Endodermal cell (in vitro differentiated cells): ENCODE data around the gene LRP5. TPM values are rescaled to one million over a fixed set of nuclear protein-coding genes. Genes with fewer than 3 reads are reported as not detected.

ENCODE experiments used
- DNase-seq: peaks from one replicate; pipeline ENCODE4 v3.0.0-alpha.2; 2017
- H3K27ac ChIP-seq: 2 replicates; pipeline ENCODE4 v1.5.1; 2013; ENCODE audit warnings: mild to moderate bottlenecking, low read depth, low read length, moderate library complexity
- H3K27me3 ChIP-seq: 2 replicates; pipeline ENCODE4 v1.6.1; 2013; ENCODE audit warnings: mild to moderate bottlenecking, low read length, moderate library complexity; ENCODE audit not compliant: insufficient read depth, control insufficient read depth, poor library complexity, severe bottlenecking
- H3K36me3 ChIP-seq: 2 replicates; pipeline ENCODE4 v1.7.0; 2013; ENCODE audit warnings: mild to moderate bottlenecking, low read length, moderate library complexity; ENCODE audit not compliant: control insufficient read depth, insufficient read depth
- H3K4me1 ChIP-seq: one replicate; pipeline ENCODE4 v1.7.0; 2013; ENCODE audit warnings: low read length; ENCODE audit not compliant: control insufficient read depth, insufficient read depth
- H3K4me3 ChIP-seq: 2 replicates; pipeline ENCODE4 v1.5.1; 2013; ENCODE audit warnings: mild to moderate bottlenecking, low read length, moderate library complexity
- H3K9ac ChIP-seq: 2 replicates; pipeline ENCODE4 v1.6.1; 2013; ENCODE audit warnings: mild to moderate bottlenecking, low read length, moderate library complexity; ENCODE audit not compliant: poor library complexity, severe bottlenecking; ENCODE audit errors: extremely low read depth
- H3K9me3 ChIP-seq: 2 replicates; pipeline ENCODE4 v1.6.1; 2013; ENCODE audit warnings: mild to moderate bottlenecking, low read length, moderate library complexity; ENCODE audit not compliant: control insufficient read depth
- H3K27ac Mint-ChIP-seq: 2 replicates; pipeline ENCODE4 v1.8.0; 2020; ENCODE audit warnings: mixed read lengths
- H3K27me3 Mint-ChIP-seq: 2 replicates; pipeline ENCODE4 v1.8.0; 2021; ENCODE audit warnings: mild to moderate bottlenecking, mixed read lengths; ENCODE audit not compliant: insufficient read depth
- H3K36me3 Mint-ChIP-seq: 2 replicates; pipeline ENCODE4 v1.8.0; 2020; ENCODE audit warnings: low read depth, mixed read lengths
- H3K4me1 Mint-ChIP-seq: 2 replicates; pipeline ENCODE4 v1.8.0; 2020; ENCODE audit warnings: mixed read lengths
- H3K4me3 Mint-ChIP-seq: 2 replicates; pipeline ENCODE4 v1.8.0; 2020; ENCODE audit warnings: mild to moderate bottlenecking, moderate library complexity, mixed read lengths
- H3K9me3 Mint-ChIP-seq: 2 replicates; pipeline ENCODE4 v1.8.0; 2020; ENCODE audit warnings: mild to moderate bottlenecking, mixed read lengths
- CTCF ChIP-seq: fragments of 200-600 bp; sonication (generic); conservative IDR thresholded peaks from 2 replicates; pipeline ENCODE4 v1.5.0; 2021; ENCODE audit warnings: antibody characterized with exemption, mild to moderate bottlenecking
- WGBS, 2 experiments: methylation state at CpG; one replicate each; pipeline versions ENCODE4 v1.1.5 to v1.1.7; 2013; ENCODE audit warnings: missing lambda C conversion rate in 2 of 2, mixed read lengths in 1 of 2; ENCODE audit not compliant: insufficient coverage in 1 of 2, insufficient read length in 1 of 2; 5-methylcytosine and 5-hydroxymethylcytosine counted together
- total RNA-seq, 2 donors: library from RNA; stranded (reverse); fragmentation: NEBNext Ultra II Directional in 1 of 2; extraction: Animal tissue kit (Norgen Biotek cat#: 25700) in 1 of 2; gene quantifications; 2 replicates in 1 of 2; 3 replicates in 1 of 2; pipeline ENCODE4 v1.2.1, GENCODE V29; 2021

Gene LRP5
- total RNA-seq, 2 donors from 2014 or later, result 58.2 to 64.1 TPM

GRCh38 chr11:68488623-68489022 lies 176.2 kb downstream of the LRP5 start:
- Histone ChIP-seq H3K27me3 (no peaks in the 10 kb centered on the region), H3K4me1 (peaks cover 5% of the 10 kb centered on the region), H3K9ac (no peak overlapping the region), H3K4me3 (no peak overlapping the region), H3K36me3 (peaks cover 12% of the 10 kb centered on the region), H3K9me3 (no peaks in the 10 kb centered on the region), H3K27ac (no peak overlapping the region)
- H3K4me1 Mint-ChIP-seq, result peaks cover 6% of the 10 kb centered on the region
- no peak overlapping the region for H3K4me3 Mint-ChIP-seq
- peaks cover 2% of the 10 kb centered on the region for H3K9me3 Mint-ChIP-seq
- no peak overlapping the region for H3K27ac Mint-ChIP-seq
- WGBS, 2 experiments, result 89 to 100% methylated on average over 1 of the region's 1 CpG
- TF ChIP-seq CTCF, result no peak
- peaks cover 24% of the 10 kb centered on the region for H3K36me3 Mint-ChIP-seq
- no peak for DNase-seq
- no peaks in the 10 kb centered on the region for H3K27me3 Mint-ChIP-seq

- Histone ChIP-seq H3K4me3 (no peak overlapping the region), H3K36me3 (peaks cover 5% of the 10 kb centered on the region), H3K27me3 (no peaks in the 10 kb centered on the region), H3K9ac (no peak overlapping the region), H3K27ac (no peak overlapping the region), H3K4me1 (peaks cover 7% of the 10 kb centered on the region), H3K9me3 (no peaks in the 10 kb centered on the region)
- H3K9me3 Mint-ChIP-seq, result peaks cover 3% of the 10 kb centered on the region
- DNase-seq, result no peak
- H3K4me3 Mint-ChIP-seq, result no peak overlapping the region
- H3K27ac Mint-ChIP-seq, result no peak overlapping the region
- peaks cover 7% of the 10 kb centered on the region for H3K36me3 Mint-ChIP-seq
- H3K27me3 Mint-ChIP-seq, result no peaks in the 10 kb centered on the region
- no peak for TF ChIP-seq CTCF
- WGBS, 2 experiments, result 92 to 94% methylated on average over 2 to 3 of the region's 3 CpGs
- H3K4me1 Mint-ChIP-seq, result peaks cover 23% of the 10 kb centered on the region
These were observed 182.9 kb downstream of the LRP5 start for GRCh38 chr11:68495220-68495729.

GRCh38 chr11:68495872-68496271 lies 183.5 kb downstream of the LRP5 start:
- no peaks in the 10 kb centered on the region for H3K27me3 ChIP-seq
- no peak overlapping the region for H3K9ac ChIP-seq
- no peaks in the 10 kb centered on the region for H3K9me3 ChIP-seq
- H3K27ac ChIP-seq, result no peak overlapping the region
- no peak for TF ChIP-seq CTCF
- peaks cover 7% of the 10 kb centered on the region for H3K4me1 ChIP-seq
- Mint-ChIP-seq H3K36me3 (peaks cover 7% of the 10 kb centered on the region), H3K9me3 (peaks cover 3% of the 10 kb centered on the region), H3K27ac (no peak overlapping the region), H3K4me1 (peaks cover 23% of the 10 kb centered on the region), H3K27me3 (no peaks in the 10 kb centered on the region), H3K4me3 (no peak overlapping the region)
- 87 to 95% methylated on average over 3 of the region's 3 CpGs for WGBS, 2 experiments
- DNase-seq, result no peak
- H3K4me3 ChIP-seq, result no peak overlapping the region
- peaks cover 5% of the 10 kb centered on the region for H3K36me3 ChIP-seq
